ENCODE measurements around the gene CCNY. TPM values are rescaled to one million over a fixed set of nuclear protein-coding genes. Genes with fewer than 3 reads are reported as not detected.

Gene CCNY
- polyA plus RNA-seq, 2 of the 4 experiments (the other 2 are of a cell fraction): 28.1 to 55.5 TPM

GRCh38 chr10:35526746-35527145 is 190.4 kb downstream of the CCNY start:
- Histone ChIP-seq H3K4me3 (no peak overlapping the region), H3K9me3 (no peaks in the 10 kb centered on the region), H3K4me2 (no peak overlapping the region), H3K4me1 (no peaks in the 10 kb centered on the region), H3K27ac (no peak overlapping the region)
- 84% methylated on average over 8 of the region's 9 CpGs for WGBS (ENCODE audit: missing lambda C conversion rate)
- TF ChIP-seq GATA3 (IDR thresholded peaks at IDR 0.05; ENCODE audit: borderline replicate concordance) (no peak), NR3C1 (IDR thresholded peaks at IDR 0.05) (no peak), RAD21 (conservative IDR thresholded peaks at IDR 0.05 in 1 of 2, IDR thresholded peaks at IDR 0.05 in 1 of 2) (no peak), PHF8 (IDR thresholded peaks at IDR 0.05; ENCODE audit: borderline replicate concordance, low read depth) (no peak), PBX3 (IDR thresholded peaks at IDR 0.05) (no peak), MAFK (IDR thresholded peaks at IDR 0.05; ENCODE audit: partially characterized antibody) (no peak)
- POLR2A ChIA-PET: no interaction called here
- no peak for FAIRE-seq
- DNase-seq (ENCODE audit: low read depth in 1 of 2, low spot score in 1 of 2): no peak
- CTCF ChIA-PET: interaction anchor here (1.7 kb wide), 1 partner anchor 287 kb away, joined by 3 read pairs; no protein-coding TSS in a partner anchor
- no peak for ATAC-seq

DNA sequence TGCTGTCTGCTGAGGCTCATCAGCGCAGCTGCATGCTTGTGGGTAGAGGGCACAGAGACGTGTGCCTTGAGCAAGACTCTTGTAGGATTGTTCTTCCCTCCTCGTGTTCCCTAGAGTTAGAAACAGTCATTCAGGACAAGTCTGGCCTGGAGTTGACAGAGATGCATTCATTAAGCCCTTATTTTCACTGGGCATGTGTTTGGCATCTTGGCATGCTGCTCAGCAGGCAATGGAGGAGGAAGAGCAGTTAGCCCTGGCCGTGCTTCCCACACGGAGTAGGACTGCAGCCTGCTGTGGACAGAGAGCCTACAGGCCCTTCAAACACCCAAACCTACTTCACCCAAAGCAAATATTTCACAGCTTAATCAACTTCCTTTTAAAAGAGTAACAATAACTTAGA is 195.8 kb downstream of the CCNY start:
- H3K9me3 ChIP-seq: no peaks in the 10 kb centered on the region
- ATAC-seq (no peak), FAIRE-seq (no peak), DNase-seq (ENCODE audit: low read depth in 1 of 2, low spot score in 1 of 2) (no peak)
- no peak overlapping the region for H3K4me2 ChIP-seq
- no peak overlapping the region for H3K27ac ChIP-seq
- ChIA-PET CTCF (interaction anchor here (0.6 to 3.4 kb wide), 4 partner anchors 12 to 218 kb away, joined by 3 to 11 read pairs (median 3); no protein-coding TSS in a partner anchor), POLR2A (no interaction called here)
- WGBS (ENCODE audit: missing lambda C conversion rate): 93% methylated on average over 5 of the region's 5 CpGs
- no peaks in the 10 kb centered on the region for H3K4me1 ChIP-seq
- TF ChIP-seq FOSL2 (IDR thresholded peaks at IDR 0.05) (no peak), FOSL2 (CRISPR knock-in tag; IDR thresholded peaks at IDR 0.05) (no peak), HOXB13 (CRISPR knock-in tag; IDR thresholded peaks at IDR 0.05; ENCODE audit: low read depth) (no peak), ZC3H11A (IDR thresholded peaks at IDR 0.05) (no peak), CBX2 (IDR thresholded peaks at IDR 0.05; ENCODE audit: borderline replicate concordance, low read depth) (no peak), EHF (CRISPR knock-in tag; IDR thresholded peaks at IDR 0.05) (no peak), ZSCAN20 (CRISPR knock-in tag; IDR thresholded peaks at IDR 0.05) (no peak), EHMT2 (IDR thresholded peaks at IDR 0.05; ENCODE audit: low read depth) (no peak), SMC3 (IDR thresholded peaks at IDR 0.05) (no peak)
- TF ChIP-seq, protein P1, sequence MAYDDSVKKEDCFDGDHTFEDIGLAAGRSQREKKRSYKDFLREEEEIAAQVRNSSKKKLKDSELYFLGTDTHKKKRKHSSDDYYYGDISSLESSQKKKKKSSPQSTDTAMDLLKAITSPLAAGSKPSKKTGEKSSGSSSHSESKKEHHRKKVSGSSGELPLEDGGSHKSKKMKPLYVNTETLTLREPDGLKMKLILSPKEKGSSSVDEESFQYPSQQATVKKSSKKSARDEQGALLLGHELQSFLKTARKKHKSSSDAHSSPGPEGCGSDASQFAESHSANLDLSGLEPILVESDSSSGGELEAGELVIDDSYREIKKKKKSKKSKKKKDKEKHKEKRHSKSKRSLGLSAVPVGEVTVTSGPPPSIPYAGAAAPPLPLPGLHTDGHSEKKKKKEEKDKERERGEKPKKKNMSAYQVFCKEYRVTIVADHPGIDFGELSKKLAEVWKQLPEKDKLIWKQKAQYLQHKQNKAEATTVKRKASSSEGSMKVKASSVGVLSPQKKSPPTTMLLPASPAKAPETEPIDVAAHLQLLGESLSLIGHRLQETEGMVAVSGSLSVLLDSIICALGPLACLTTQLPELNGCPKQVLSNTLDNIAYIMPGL (CRISPR knock-in tag; IDR thresholded peaks at IDR 0.05; ENCODE audit: borderline replicate concordance): no peak
- H3K4me3 ChIP-seq: no peak overlapping the region

GRCh38 chr10:35533565-35533964 is 197.3 kb downstream of the CCNY start:
- POLR2A ChIA-PET: no interaction called here
- TF ChIP-seq MAX (IDR thresholded peaks at IDR 0.05) (no peak), JUNB (IDR thresholded peaks at IDR 0.05) (no peak), NR3C1 (IDR thresholded peaks at IDR 0.05) (no peak), RNF2 (IDR thresholded peaks at IDR 0.05; ENCODE audit: borderline replicate concordance, low read depth) (no peak), FOSB (CRISPR knock-in tag; IDR thresholded peaks at IDR 0.05) (no peak), EP300 (IDR thresholded peaks at IDR 0.05) (no peak), MAFK (IDR thresholded peaks at IDR 0.05; ENCODE audit: partially characterized antibody) (no peak), RFX5 (IDR thresholded peaks at IDR 0.05) (no peak), KDM5A (IDR thresholded peaks at IDR 0.05) (no peak), JUN (IDR thresholded peaks at IDR 0.05) (no peak), SMC3 (IDR thresholded peaks at IDR 0.05) (no peak), NFE2L2 (conservative IDR thresholded peaks at IDR 0.05; ENCODE audit: low read length) (no peak), PBX3 (IDR thresholded peaks at IDR 0.05) (no peak), ZSCAN20 (CRISPR knock-in tag; IDR thresholded peaks at IDR 0.05) (no peak), POLR2AphosphoS2 (conservative IDR thresholded peaks at IDR 0.05; ENCODE audit: low read length) (no peak), POLR2A (IDR thresholded peaks at IDR 0.05; ENCODE audit: low read length) (no peak), CHD4 (IDR thresholded peaks at IDR 0.05; ENCODE audit: borderline replicate concordance) (no peak)
- TF ChIP-seq, protein P2, sequence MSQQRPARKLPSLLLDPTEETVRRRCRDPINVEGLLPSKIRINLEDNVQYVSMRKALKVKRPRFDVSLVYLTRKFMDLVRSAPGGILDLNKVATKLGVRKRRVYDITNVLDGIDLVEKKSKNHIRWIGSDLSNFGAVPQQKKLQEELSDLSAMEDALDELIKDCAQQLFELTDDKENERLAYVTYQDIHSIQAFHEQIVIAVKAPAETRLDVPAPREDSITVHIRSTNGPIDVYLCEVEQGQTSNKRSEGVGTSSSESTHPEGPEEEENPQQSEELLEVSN (IDR thresholded peaks at IDR 0.05; ENCODE audit: borderline replicate concordance, low read depth): no peak
- TF ChIP-seq, protein P3, sequence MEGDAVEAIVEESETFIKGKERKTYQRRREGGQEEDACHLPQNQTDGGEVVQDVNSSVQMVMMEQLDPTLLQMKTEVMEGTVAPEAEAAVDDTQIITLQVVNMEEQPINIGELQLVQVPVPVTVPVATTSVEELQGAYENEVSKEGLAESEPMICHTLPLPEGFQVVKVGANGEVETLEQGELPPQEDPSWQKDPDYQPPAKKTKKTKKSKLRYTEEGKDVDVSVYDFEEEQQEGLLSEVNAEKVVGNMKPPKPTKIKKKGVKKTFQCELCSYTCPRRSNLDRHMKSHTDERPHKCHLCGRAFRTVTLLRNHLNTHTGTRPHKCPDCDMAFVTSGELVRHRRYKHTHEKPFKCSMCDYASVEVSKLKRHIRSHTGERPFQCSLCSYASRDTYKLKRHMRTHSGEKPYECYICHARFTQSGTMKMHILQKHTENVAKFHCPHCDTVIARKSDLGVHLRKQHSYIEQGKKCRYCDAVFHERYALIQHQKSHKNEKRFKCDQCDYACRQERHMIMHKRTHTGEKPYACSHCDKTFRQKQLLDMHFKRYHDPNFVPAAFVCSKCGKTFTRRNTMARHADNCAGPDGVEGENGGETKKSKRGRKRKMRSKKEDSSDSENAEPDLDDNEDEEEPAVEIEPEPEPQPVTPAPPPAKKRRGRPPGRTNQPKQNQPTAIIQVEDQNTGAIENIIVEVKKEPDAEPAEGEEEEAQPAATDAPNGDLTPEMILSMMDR (IDR thresholded peaks at IDR 0.05): no peak

More at GRCh38 chr10:35533565-35533964, 197.3 kb downstream of the CCNY start:
- no peak for DNase-seq (ENCODE audit: low read depth in 1 of 2, low spot score in 1 of 2)
- no peak for ATAC-seq
- Histone ChIP-seq H3K4me3 (no peak overlapping the region), H3K4me1 (no peaks in the 10 kb centered on the region), H3K27ac (no peak overlapping the region), H3K9me3 (no peaks in the 10 kb centered on the region), H3K4me2 (no peak overlapping the region)
- no peak for FAIRE-seq
- CTCF ChIA-PET: interaction anchor here (0.9 to 3.4 kb wide), 2 partner anchors 13 to 29 kb away, joined by 3 to 11 read pairs; no protein-coding TSS in a partner anchor
- WGBS (ENCODE audit: missing lambda C conversion rate): 91% methylated on average over 4 of the region's 4 CpGs
